ENCODE results near the gene KREMEN1. TPM values are rescaled to one million over a fixed set of nuclear protein-coding genes. Genes with fewer than 3 reads are reported as not detected.

Gene KREMEN1
- total and polyA plus RNA-seq, 9 of the 15 experiments (the other 6 are each of a cell fraction or from before 2014, with no cell fraction given), result 0.69 to 11.5 (median 4.3) TPM

DNA sequence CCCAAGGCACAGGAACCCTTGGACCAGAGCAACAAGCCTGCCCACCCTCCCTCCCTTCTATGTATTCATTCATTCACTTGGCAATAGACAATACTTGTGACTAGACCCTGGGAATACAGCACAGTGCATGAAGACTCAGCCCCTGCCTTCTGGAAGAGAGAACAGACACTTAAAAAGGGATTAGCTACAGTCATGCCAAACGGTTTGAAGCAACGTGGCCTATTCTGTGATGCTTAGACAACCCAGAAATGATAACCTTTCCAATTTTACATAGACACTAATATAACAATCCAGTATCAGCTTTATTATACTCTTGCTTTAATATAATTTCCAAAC lies 52.6 kb downstream of the KREMEN1 start:
- CTCF ChIA-PET (ENCODE audit: low intra/inter-chr PET ratio), result no interaction called here
- H3K9me3 ChIP-seq (replicated peaks; ENCODE audit: control insufficient read depth, insufficient read depth, low read depth, low read length), result no peaks in the 10 kb centered on the region
- H3K79me2 ChIP-seq (ENCODE audit: control insufficient read depth, insufficient read depth, low read length), result no peaks in the 10 kb centered on the region
- no peak for DNase-seq (ENCODE audit: extremely low read depth in 1 of 4, low spot score in 3 of 4)
- intact Hi-C loops (cut with micrococcal nuclease) (no loop called here), in situ Hi-C loops (cut with MboI) (no loop called here)
- no peak for ATAC-seq
- H3K27ac ChIP-seq (ENCODE audit: extremely low read depth, low read depth, low read length), result no peak overlapping the region
- 36% methylated on average over 2 of the region's 2 CpGs for WGBS (ENCODE audit: insufficient coverage, low coverage, missing lambda C conversion rate)
- POLR2A ChIA-PET, result interaction anchor here (0.8 to 1.5 kb wide), 2 partner anchors 11 to 325 kb away, joined by 3 read pairs; partner anchors contain the start of gene XBP1
- no peaks in the 10 kb centered on the region for H4K20me1 ChIP-seq (replicated peaks; ENCODE audit: control insufficient read depth, insufficient read depth, low read length)
- H3K9ac ChIP-seq (ENCODE audit: insufficient read depth in 1 of 2, low read depth in 2 of 2, low read length in 2 of 2), result no peak overlapping the region
- no peak overlapping the region for H2AFZ ChIP-seq (ENCODE audit: low read depth, low read length)
- no peak for FAIRE-seq
- no peaks in the 10 kb centered on the region for H3K36me3 ChIP-seq (ENCODE audit: control insufficient read depth, insufficient read depth, low read length)
- H3K4me1 ChIP-seq (replicated peaks in 1 of 2; ENCODE audit: control insufficient read depth in 2 of 2, insufficient read depth in 2 of 2, low read length in 2 of 2), result peaks cover 4 to 15% of the 10 kb centered on the region in 2 experiments; a peak in 2 of 5 replicates
- H3K27me3 ChIP-seq (ENCODE audit: control insufficient read depth in 2 of 2, insufficient read depth in 2 of 2, low read length in 2 of 2), result no peaks in the 10 kb centered on the region
- no peak overlapping the region for H3K4me3 ChIP-seq
- H3K9me1 ChIP-seq (ENCODE audit: control insufficient read depth, insufficient read depth, low read length), result no peaks in the 10 kb centered on the region
- no TSS peak for BruUV-seq (replicated peaks)
- no peak overlapping the region for H3K4me2 ChIP-seq (ENCODE audit: insufficient read depth, low read length)
- TF ChIP-seq TAF7 (tag; IDR thresholded peaks at IDR 0.05) (no peak), TAL1 (IDR thresholded peaks at IDR 0.05) (no peak), CBX1 (IDR thresholded peaks at IDR 0.05; ENCODE audit: low read depth) (no peak), CBX8 (IDR thresholded peaks at IDR 0.05; ENCODE audit: borderline replicate concordance, extremely low read depth, low read depth, low read length, poor library complexity, severe bottlenecking) (no peak), MAFF (IDR thresholded peaks at IDR 0.05; ENCODE audit: low read length) (no peak), NR2C1 (IDR thresholded peaks at IDR 0.05) (no peak), NR2C1 (tag; IDR thresholded peaks at IDR 0.05) (no peak)
- TF ChIP-seq, protein P1, sequence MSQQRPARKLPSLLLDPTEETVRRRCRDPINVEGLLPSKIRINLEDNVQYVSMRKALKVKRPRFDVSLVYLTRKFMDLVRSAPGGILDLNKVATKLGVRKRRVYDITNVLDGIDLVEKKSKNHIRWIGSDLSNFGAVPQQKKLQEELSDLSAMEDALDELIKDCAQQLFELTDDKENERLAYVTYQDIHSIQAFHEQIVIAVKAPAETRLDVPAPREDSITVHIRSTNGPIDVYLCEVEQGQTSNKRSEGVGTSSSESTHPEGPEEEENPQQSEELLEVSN (IDR thresholded peaks at IDR 0.05; ENCODE audit: borderline replicate concordance in 1 of 2, extremely low read depth in 1 of 2, insufficient read depth in 1 of 2, insufficient read length in 1 of 2, low read depth in 1 of 2, low read length in 1 of 2, poor library complexity in 1 of 2, severe bottlenecking in 1 of 2), result no peak
- TF ChIP-seq, protein P2, sequence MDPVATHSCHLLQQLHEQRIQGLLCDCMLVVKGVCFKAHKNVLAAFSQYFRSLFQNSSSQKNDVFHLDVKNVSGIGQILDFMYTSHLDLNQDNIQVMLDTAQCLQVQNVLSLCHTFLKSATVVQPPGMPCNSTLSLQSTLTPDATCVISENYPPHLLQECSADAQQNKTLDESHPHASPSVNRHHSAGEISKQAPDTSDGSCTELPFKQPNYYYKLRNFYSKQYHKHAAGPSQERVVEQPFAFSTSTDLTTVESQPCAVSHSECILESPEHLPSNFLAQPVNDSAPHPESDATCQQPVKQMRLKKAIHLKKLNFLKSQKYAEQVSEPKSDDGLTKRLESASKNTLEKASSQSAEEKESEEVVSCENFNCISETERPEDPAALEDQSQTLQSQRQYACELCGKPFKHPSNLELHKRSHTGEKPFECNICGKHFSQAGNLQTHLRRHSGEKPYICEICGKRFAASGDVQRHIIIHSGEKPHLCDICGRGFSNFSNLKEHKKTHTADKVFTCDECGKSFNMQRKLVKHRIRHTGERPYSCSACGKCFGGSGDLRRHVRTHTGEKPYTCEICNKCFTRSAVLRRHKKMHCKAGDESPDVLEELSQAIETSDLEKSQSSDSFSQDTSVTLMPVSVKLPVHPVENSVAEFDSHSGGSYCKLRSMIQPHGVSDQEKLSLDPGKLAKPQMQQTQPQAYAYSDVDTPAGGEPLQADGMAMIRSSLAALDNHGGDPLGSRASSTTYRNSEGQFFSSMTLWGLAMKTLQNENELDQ (CRISPR knock-in tag; IDR thresholded peaks at IDR 0.05; ENCODE audit: borderline replicate concordance), result no peak
